CD4-positive, alpha-beta T cell (primary cell): ENCODE data around the gene KIF2A. TPM values are rescaled to one million over a fixed set of nuclear protein-coding genes. Genes with fewer than 3 reads are reported as not detected.

Source experiments
- ATAC-seq: fragments of 200-7000 bp; cut with Tn5 transposase; one replicate; pipeline ENCODE4 v1.10.0; 2022; ENCODE audit warnings: mild to moderate bottlenecking; ENCODE audit not compliant: poor library complexity
- CTCF ChIA-PET: fragments of 350-600 bp; sonication (Branson Sonifier 250); formaldehyde crosslinking; loops from one replicate; lab custom pipeline; 2021; ENCODE audit warnings: antibody characterized with exemption, inconsistent platforms; lab: Charles Lee
- POLR2A ChIA-PET: fragments of 350-600 bp; sonication (Branson Sonifier 250); formaldehyde crosslinking; loops from one replicate; lab custom pipeline; 2021; ENCODE audit warnings: antibody characterized with exemption, inconsistent platforms; lab: Charles Lee
- DNase-seq, 14 experiments: peaks; one replicate each; pipeline ENCODE4 v3.0.0-alpha.2; 2013 to 2020; ENCODE audit warnings: mixed read lengths in 2 of 14
- H3K27ac ChIP-seq, 2 donors: one replicate each; pipeline versions ENCODE4 v1.5.1 to v1.7.0; 2013; ENCODE audit warnings: low read length in 2 of 2, low read depth in 1 of 2, mild to moderate bottlenecking in 1 of 2
- H3K27me3 ChIP-seq, 2 experiments: 1 replicate in 1 of 2; 2 replicates in 1 of 2; pipeline versions ENCODE4 v1.6.1 to v1.7.0; 2013; ENCODE audit warnings: low read length in 2 of 2, control low read depth in 1 of 2, mild to moderate bottlenecking in 1 of 2, moderate library complexity in 1 of 2; ENCODE audit not compliant: insufficient read depth in 2 of 2, control insufficient read depth in 1 of 2
- H3K36me3 ChIP-seq: one replicate; pipeline ENCODE4 v1.6.1; 2013; ENCODE audit warnings: low read length, control low read depth; ENCODE audit not compliant: insufficient read depth
- H3K4me1 ChIP-seq: one replicate; pipeline ENCODE4 v1.6.1; 2013; ENCODE audit warnings: low read length, control low read depth; ENCODE audit not compliant: insufficient read depth
- H3K4me3 ChIP-seq: one replicate; pipeline ENCODE4 v1.5.1; 2013; ENCODE audit warnings: mild to moderate bottlenecking, low read length, moderate library complexity
- H3K9me3 ChIP-seq, 2 experiments: 1 replicate in 1 of 2; 2 replicates in 1 of 2; pipeline versions ENCODE4 v1.6.1 to v1.7.0; 2013; ENCODE audit warnings: low read length in 2 of 2, mild to moderate bottlenecking in 2 of 2, control low read depth in 1 of 2, moderate library complexity in 1 of 2; ENCODE audit not compliant: control insufficient read depth in 1 of 2, insufficient read depth in 1 of 2
- H3K27ac Mint-ChIP-seq: one replicate; pipeline ENCODE4 v1.8.0; 2020; ENCODE audit warnings: mixed read lengths
- H3K27me3 Mint-ChIP-seq: one replicate; pipeline ENCODE4 v1.8.0; 2021; ENCODE audit warnings: mixed read lengths
- H3K36me3 Mint-ChIP-seq: one replicate; pipeline ENCODE4 v1.8.0; 2021; ENCODE audit warnings: low read depth, mixed read lengths
- H3K4me1 Mint-ChIP-seq: one replicate; pipeline ENCODE4 v1.8.0; 2021; ENCODE audit warnings: low read depth, mixed read lengths
- H3K4me3 Mint-ChIP-seq: one replicate; pipeline ENCODE4 v1.8.0; 2020; ENCODE audit warnings: mild to moderate bottlenecking, mixed read lengths
- H3K9me3 Mint-ChIP-seq: one replicate; pipeline ENCODE4 v1.8.0; 2020; ENCODE audit warnings: mixed read lengths
- CTCF ChIP-seq: fragments of 200-600 bp; IDR thresholded peaks from one replicate; pipeline ENCODE4 v1.8.0; 2022; ENCODE audit warnings: antibody characterized with exemption, mild to moderate bottlenecking
- intact Hi-C, 2 experiments: fragments of 100-400 bp; cut with DNase I in 1 of 2; cut with micrococcal nuclease in 1 of 2; formaldehyde crosslinking; loops; one replicate each; pipeline versions ENCODE4 v1.15.1 to v1.9.0; 2023 to 2025; cut with DNase I, micrococcal nuclease
- total RNA-seq, 174 experiments: library from RNA in 2 of 174; stranded (reverse) in 2 of 174; gene quantifications; one replicate each; pipeline ENCODE4 v1.2.3 and lab custom pipeline; 2021 to 2026

Gene KIF2A
- total RNA-seq, 2 experiments from 2014 or later = 78.4 to 81.8 TPM

- TF ChIP-seq CTCF = no peak
- H3K4me3 ChIP-seq = no peak overlapping the region
- no peak for DNase-seq
- H3K27ac ChIP-seq = no peak overlapping the region
- ChIA-PET POLR2A (no interaction called here), CTCF (no interaction called here)
- Mint-ChIP-seq H3K9me3 (no peaks in the 10 kb centered on the region), H3K36me3 (no peaks in the 10 kb centered on the region), H3K4me1 (peaks cover 23% of the 10 kb centered on the region), H3K27ac (no peak overlapping the region), H3K27me3 (no peaks in the 10 kb centered on the region), H3K4me3 (no peak overlapping the region)
- no peaks in the 10 kb centered on the region for H3K9me3 ChIP-seq
- no peaks in the 10 kb centered on the region for H3K36me3 ChIP-seq
- H3K27me3 ChIP-seq = no peaks in the 10 kb centered on the region
- intact Hi-C loops = no loop called here
- ATAC-seq = no peak
- peaks cover 5% of the 10 kb centered on the region for H3K4me1 ChIP-seq
Observed at GRCh38 chr5:62265648-62266112, 40.3 kb upstream of the KIF2A start.

- no peaks in the 10 kb centered on the region for H3K27me3 Mint-ChIP-seq
- POLR2A ChIA-PET = no interaction called here
- H3K27ac ChIP-seq = no peak overlapping the region
- no peak for TF ChIP-seq CTCF
- intact Hi-C loops = no loop called here
- no peaks in the 10 kb centered on the region for H3K36me3 ChIP-seq
- peaks cover 14% of the 10 kb centered on the region for H3K4me1 Mint-ChIP-seq
- no peaks in the 10 kb centered on the region for H3K4me1 ChIP-seq
- no peak for ATAC-seq
- H3K4me3 Mint-ChIP-seq = no peak overlapping the region
- CTCF ChIA-PET = no interaction called here
- no peaks in the 10 kb centered on the region for H3K9me3 Mint-ChIP-seq
- no peaks in the 10 kb centered on the region for H3K9me3 ChIP-seq
- H3K4me3 ChIP-seq = no peak overlapping the region
- H3K36me3 Mint-ChIP-seq = no peaks in the 10 kb centered on the region
- no peak overlapping the region for H3K27ac Mint-ChIP-seq
- DNase-seq = no peak
- no peaks in the 10 kb centered on the region for H3K27me3 ChIP-seq
Observed at GRCh38 chr5:62266573-62266972, 39.4 kb upstream of the KIF2A start.

- Histone ChIP-seq H3K27ac (peak overlapping the region in 1 of 2 donors; percentile 12), H3K4me1 (no peaks in the 10 kb centered on the region), H3K27me3 (no peaks in the 10 kb centered on the region), H3K36me3 (no peaks in the 10 kb centered on the region), H3K9me3 (no peaks in the 10 kb centered on the region), H3K4me3 (no peak overlapping the region)
- CTCF ChIA-PET = interaction anchor here (0.5 kb wide), 1 partner anchor 64 kb away, joined by 4 read pairs; no protein-coding TSS in a partner anchor
- intact Hi-C loops = no loop called here
- Mint-ChIP-seq H3K27ac (no peak overlapping the region), H3K36me3 (no peaks in the 10 kb centered on the region), H3K27me3 (no peaks in the 10 kb centered on the region), H3K4me1 (peaks cover 12% of the 10 kb centered on the region), H3K4me3 (no peak overlapping the region), H3K9me3 (no peaks in the 10 kb centered on the region)
- ATAC-seq = no peak
- POLR2A ChIA-PET = no interaction called here
- TF ChIP-seq CTCF = no peak
- DNase-seq = no peak
Observed at GRCh38 chr5:62268234-62268633, 37.8 kb upstream of the KIF2A start.
